GM18505 (cell line): Measurements from ENCODE around the gene LRMDA.

Source experiments
- ATAC-seq: cut with Tn5 transposase; IDR thresholded peaks from one replicate; pipeline ENCODE4 v1.9.1; 2021; ENCODE audit not compliant: unreplicated experiment
- POLR2A ChIP-seq: IDR thresholded peaks from 4 replicates; pipeline ENCODE4 v1.6.1; 2011; ENCODE audit warnings: borderline replicate concordance; ENCODE audit not compliant: insufficient read depth, insufficient read length; ENCODE audit errors: extremely low read depth

Gene LRMDA

GRCh38 chr10:75632805-75633462, 201.5 kb downstream of the LRMDA start:
- ATAC-seq, result no peak
- TF ChIP-seq POLR2A, result no peak

GRCh38 chr10:75633568-75633967, 202.1 kb downstream of the LRMDA start:
- TF ChIP-seq POLR2A, result no peak
- ATAC-seq, result no peak

- ATAC-seq, result no peak
- TF ChIP-seq POLR2A, result no peak
Observed at GRCh38 chr10:75634947-75635346, 203.5 kb downstream of the LRMDA start.

GRCh38 chr10:75638752-75639151, 207.3 kb downstream of the LRMDA start:
- no peak for TF ChIP-seq POLR2A
- ATAC-seq, result no peak

- no peak for ATAC-seq
- no peak for TF ChIP-seq POLR2A
Observed at GRCh38 chr10:75639736-75640135, 208.3 kb downstream of the LRMDA start.

- no peak for ATAC-seq
- TF ChIP-seq POLR2A, result no peak
Observed at GRCh38 chr10:75640381-75640780, 209.0 kb downstream of the LRMDA start.

GRCh38 chr10:75640803-75641202, 209.4 kb downstream of the LRMDA start:
- ATAC-seq, result no peak
- no peak for TF ChIP-seq POLR2A

GRCh38 chr10:75643405-75643804, 212.0 kb downstream of the LRMDA start:
- no peak for ATAC-seq
- no peak for TF ChIP-seq POLR2A

GRCh38 chr10:75643944-75644692, 212.7 kb downstream of the LRMDA start:
- TF ChIP-seq POLR2A, result no peak
- ATAC-seq, result no peak

- TF ChIP-seq POLR2A, result no peak
- no peak for ATAC-seq
Observed at GRCh38 chr10:75645704-75646103, 214.3 kb downstream of the LRMDA start.

- no peak for TF ChIP-seq POLR2A
- ATAC-seq, result no peak
Observed at GRCh38 chr10:75646218-75646915, 214.9 kb downstream of the LRMDA start.

GRCh38 chr10:75646916-75647315, 215.5 kb downstream of the LRMDA start:
- no peak for TF ChIP-seq POLR2A
- no peak for ATAC-seq

GRCh38 chr10:75647675-75648074, 216.3 kb downstream of the LRMDA start:
- no peak for ATAC-seq
- no peak for TF ChIP-seq POLR2A

- ATAC-seq, result no peak
Observed at GRCh38 chr10:75648351-75648750, 216.9 kb downstream of the LRMDA start.

More at GRCh38 chr10:75648351-75648750, 216.9 kb downstream of the LRMDA start:
- no peak for TF ChIP-seq POLR2A
